ENCODE measurements around the gene CISTR. TPM values are rescaled to one million over a fixed set of nuclear protein-coding genes. Genes with fewer than 3 reads are reported as not detected.

CISTR gene
- total RNA-seq, 1 experiment from 2014 or later, result not detected

DNA sequence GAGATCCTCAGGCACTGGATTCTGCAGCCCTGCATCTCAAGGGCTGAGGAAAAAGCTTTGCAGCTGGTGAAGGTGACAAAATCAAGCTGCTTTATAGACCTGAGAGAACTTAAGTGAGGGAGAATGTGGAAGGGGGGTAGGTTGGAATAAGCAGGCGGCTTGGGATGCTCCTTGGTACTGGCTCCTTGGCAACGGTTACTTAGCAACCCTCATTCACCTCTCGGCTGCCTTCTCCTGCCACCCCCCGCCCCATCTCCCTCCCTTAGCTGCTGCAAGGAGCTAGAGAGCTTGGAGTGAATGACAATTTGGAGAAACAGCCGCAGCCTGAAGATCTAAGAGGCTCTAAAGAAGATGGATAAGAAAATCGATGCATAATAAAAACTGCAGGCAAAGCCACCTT, 44.1 kb upstream of the CISTR start:
- DNase-seq, result no peak
- no peak overlapping the region for H3K27ac Mint-ChIP-seq
- Histone ChIP-seq H4K91ac (ENCODE audit: insufficient read length, low read depth, low read length) (no peak overlapping the region), H4K5ac (ENCODE audit: insufficient read length, low read depth, low read length) (no peak overlapping the region), H3K9ac (ENCODE audit: extremely low read depth, insufficient read length, low read length) (no peak overlapping the region), H4K20me1 (ENCODE audit: control insufficient read depth, insufficient read depth, insufficient read length) (no peaks in the 10 kb centered on the region), H3K4me2 (ENCODE audit: insufficient read depth, insufficient read length, low read length) (no peak overlapping the region), H3T11ph (ENCODE audit: low read length) (no peak overlapping the region), H2BK20ac (ENCODE audit: low read depth, low read length, poor library complexity, severe bottlenecking) (no peak overlapping the region), H3K4me1 (ENCODE audit: insufficient read depth, low read length) (no peaks in the 10 kb centered on the region), H3K79me2 (ENCODE audit: insufficient read depth, low read length) (no peaks in the 10 kb centered on the region), H3K14ac (ENCODE audit: insufficient read depth, low read length) (no peak overlapping the region), H3K79me1 (ENCODE audit: insufficient read depth, low read depth, low read length, poor library complexity, severe bottlenecking) (no peaks in the 10 kb centered on the region), H3K27ac (ENCODE audit: insufficient read length, low read depth, low read length) (no peak overlapping the region), H4K8ac (replicated peaks; ENCODE audit: insufficient read length, low read depth, low read length) (no peak overlapping the region), H2BK15ac (ENCODE audit: low read depth, low read length) (no peak overlapping the region), H2BK120ac (ENCODE audit: low read depth, low read length, poor library complexity, severe bottlenecking) (no peak overlapping the region), H2BK12ac (ENCODE audit: insufficient read length, low read depth, low read length) (no peak overlapping the region), H3K23me2 (ENCODE audit: insufficient read length, low read depth, low read length, poor library complexity, severe bottlenecking) (no peaks in the 10 kb centered on the region), H3K23ac (ENCODE audit: insufficient read length, low read depth, low read length) (no peak overlapping the region), H2AFZ (ENCODE audit: low read length) (no peak overlapping the region), H2BK5ac (ENCODE audit: insufficient read length, low read length) (no peak overlapping the region), H3K56ac (ENCODE audit: insufficient read length, low read depth, low read length) (no peak overlapping the region), H3K4ac (ENCODE audit: low read depth, low read length) (no peak overlapping the region), H3K27me3 (ENCODE audit: insufficient read depth, low read length) (no peaks in the 10 kb centered on the region; the same call in 1 of the 2 replicates), H3K18ac (ENCODE audit: insufficient read length, low read depth, low read length) (no peak overlapping the region), H3K9me3 (ENCODE audit: control insufficient read depth, low read depth, low read length) (no peaks in the 10 kb centered on the region), H2AK5ac (ENCODE audit: insufficient read length, low read length) (no peak overlapping the region)
- TF ChIP-seq, protein P1, sequence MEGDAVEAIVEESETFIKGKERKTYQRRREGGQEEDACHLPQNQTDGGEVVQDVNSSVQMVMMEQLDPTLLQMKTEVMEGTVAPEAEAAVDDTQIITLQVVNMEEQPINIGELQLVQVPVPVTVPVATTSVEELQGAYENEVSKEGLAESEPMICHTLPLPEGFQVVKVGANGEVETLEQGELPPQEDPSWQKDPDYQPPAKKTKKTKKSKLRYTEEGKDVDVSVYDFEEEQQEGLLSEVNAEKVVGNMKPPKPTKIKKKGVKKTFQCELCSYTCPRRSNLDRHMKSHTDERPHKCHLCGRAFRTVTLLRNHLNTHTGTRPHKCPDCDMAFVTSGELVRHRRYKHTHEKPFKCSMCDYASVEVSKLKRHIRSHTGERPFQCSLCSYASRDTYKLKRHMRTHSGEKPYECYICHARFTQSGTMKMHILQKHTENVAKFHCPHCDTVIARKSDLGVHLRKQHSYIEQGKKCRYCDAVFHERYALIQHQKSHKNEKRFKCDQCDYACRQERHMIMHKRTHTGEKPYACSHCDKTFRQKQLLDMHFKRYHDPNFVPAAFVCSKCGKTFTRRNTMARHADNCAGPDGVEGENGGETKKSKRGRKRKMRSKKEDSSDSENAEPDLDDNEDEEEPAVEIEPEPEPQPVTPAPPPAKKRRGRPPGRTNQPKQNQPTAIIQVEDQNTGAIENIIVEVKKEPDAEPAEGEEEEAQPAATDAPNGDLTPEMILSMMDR (conservative IDR thresholded peaks at IDR 0.05), result no peak
- peaks cover 0 to 6% of the 10 kb centered on the region in 2 experiments; a peak in 1 of 4 replicates for H3K4me1 Mint-ChIP-seq
- peaks cover 16% of the 10 kb centered on the region for H3K27me3 Mint-ChIP-seq (ENCODE audit: low read depth)
- H3K36me3 Mint-ChIP-seq (ENCODE audit: insufficient read depth in 1 of 3, low read depth in 3 of 3), result no peaks in the 10 kb centered on the region; a peak in 1 of 7 replicates
- H3K9me3 Mint-ChIP-seq, result no peaks in the 10 kb centered on the region
- H3K4me3 Mint-ChIP-seq, result no peak overlapping the region
- no CpG with 5 or more reads among the region's 6 CpGs for WGBS (ENCODE audit: extremely low coverage, insufficient read length, low lambda C conversion rate)
